Body of pancreas (tissue), 4 donors: ENCODE results near the gene CDH16. TPM values are rescaled to one million over a fixed set of nuclear protein-coding genes. Genes with fewer than 3 reads are reported as not detected.

ENCODE experiments used
- ATAC-seq: fragments of 150-250 bp; one replicate; pipeline ENCODE4 v1.9.1; 2016
- DNase-seq, 4 donors: peaks; one replicate each; pipeline ENCODE4 v3.0.0-alpha.2; 2019
- H3K27ac ChIP-seq, 4 donors: fragments of 200-600 bp; sonication (generic); 1 replicate in 3 of 4; 2 replicates in 1 of 4; pipeline versions ENCODE4 v1.5.1 to v1.6.1; 2016 to 2019; ENCODE audit warnings: mild to moderate bottlenecking in 1 of 4, mixed read lengths in 1 of 4, moderate library complexity in 1 of 4
- H3K27me3 ChIP-seq, 2 donors: fragments of 200-600 bp; sonication (generic); one replicate each; pipeline ENCODE4 v1.6.0; 2016; ENCODE audit warnings: mild to moderate bottlenecking in 1 of 2
- H3K36me3 ChIP-seq, 2 donors: fragments of 200-600 bp; sonication (generic); replicated peaks in 1 of 2; 2 replicates each; pipeline ENCODE4 v1.5.1; 2016; ENCODE audit warnings: low read depth in 2 of 2; ENCODE audit not compliant: insufficient read depth in 1 of 2
- H3K4me1 ChIP-seq: fragments of 200-600 bp; sonication (generic); one replicate; pipeline ENCODE4 v1.6.0; 2016
- H3K4me3 ChIP-seq, 2 donors: fragments of 200-600 bp; sonication (generic); 1 replicate in 1 of 2; 2 replicates in 1 of 2; pipeline ENCODE4 v1.5.1; 2016 to 2019
- H3K9me3 ChIP-seq, 3 donors: fragments of 200-600 bp; sonication (generic); 1 replicate in 2 of 3; 2 replicates in 1 of 3; pipeline ENCODE4 v1.5.1; 2016
- CTCF ChIP-seq, 7 experiments: fragments of 450-650 bp in 4 of 7; fragments of 200-600 bp in 3 of 7; sonication (generic) in 3 of 7; IDR thresholded peaks; one replicate each; pipeline ENCODE4 v1.5.1; 2016 to 2019; ENCODE audit warnings: antibody characterized with exemption in 7 of 7
- POLR2A ChIP-seq, 3 donors: fragments of 450-650 bp; IDR thresholded peaks; one replicate each; pipeline ENCODE4 v1.6.1; 2016; ENCODE audit warnings: antibody characterized with exemption in 3 of 3, mild to moderate bottlenecking in 2 of 3
- WGBS, 2 donors: methylation state at CpG; one replicate each; pipeline ENCODE4 v1.1.5; 2017; 5-methylcytosine and 5-hydroxymethylcytosine counted together
- intact Hi-C: fragments of 100-400 bp; cut with DNase I; formaldehyde crosslinking; loops from one replicate; pipeline ENCODE4 v1.15.1; 2023
- total RNA-seq, 2 donors: library from RNA; depleted of rRNA; stranded (reverse); fragments of >200 nt; gene quantifications; one replicate each; pipeline ENCODE4 v1.1.0, GENCODE V29; 2016

Gene CDH16
- total RNA-seq, 2 donors from 2014 or later = not detected

GRCh38 chr16:66863707-66864106 is 55.0 kb downstream of the CDH16 start:
- no peak overlapping the region for H3K4me3 ChIP-seq
- no peaks in the 10 kb centered on the region for H3K9me3 ChIP-seq
- no peak for DNase-seq
- H3K36me3 ChIP-seq = no peaks in the 10 kb centered on the region
- no peak for TF ChIP-seq POLR2A (IDR thresholded peaks at IDR 0.05)
- TF ChIP-seq CTCF (IDR thresholded peaks at IDR 0.05) = no peak
- ATAC-seq = no peak
- no peaks in the 10 kb centered on the region for H3K27me3 ChIP-seq
- intact Hi-C loops = loop anchor here (10.0 kb wide), 1 partner anchor 259 kb away; the partner anchor contains the start of gene CMTM3
- no peaks in the 10 kb centered on the region for H3K4me1 ChIP-seq
- H3K27ac ChIP-seq = no peak overlapping the region

GRCh38 chr16:66862023-66862520 is 56.6 kb downstream of the CDH16 start:
- TF ChIP-seq CTCF (IDR thresholded peaks at IDR 0.05) = no peak
- no peak for TF ChIP-seq POLR2A (IDR thresholded peaks at IDR 0.05)
- ATAC-seq = no peak
- Histone ChIP-seq H3K9me3 (no peaks in the 10 kb centered on the region), H3K36me3 (no peaks in the 10 kb centered on the region), H3K27ac (no peak overlapping the region), H3K4me1 (no peaks in the 10 kb centered on the region), H3K4me3 (no peak overlapping the region), H3K27me3 (no peaks in the 10 kb centered on the region)
- intact Hi-C loops = loop anchor here (10.0 kb wide), 1 partner anchor 257 kb away; the partner anchor contains the start of gene CMTM3
- 69 to 87% methylated on average over 3 to 8 of the region's 8 CpGs for WGBS, 2 donors
- DNase-seq = no peak

- Histone ChIP-seq H3K4me3 (no peak overlapping the region), H3K4me1 (no peaks in the 10 kb centered on the region), H3K9me3 (no peaks in the 10 kb centered on the region), H3K27me3 (no peaks in the 10 kb centered on the region), H3K36me3 (no peaks in the 10 kb centered on the region), H3K27ac (no peak overlapping the region)
- TF ChIP-seq CTCF (IDR thresholded peaks at IDR 0.05) (no peak), POLR2A (IDR thresholded peaks at IDR 0.05) (no peak)
- WGBS, 2 donors = 93 to 100% methylated on average over 1 to 3 of the region's 3 CpGs
- no peak for ATAC-seq
- DNase-seq = no peak
- intact Hi-C loops = loop anchor here (10.0 kb wide), 1 partner anchor 255 kb away; the partner anchor contains the start of gene CMTM3
These were observed 59.2 kb downstream of the CDH16 start for GRCh38 chr16:66859397-66860068.

GRCh38 chr16:66858740-66859396 is 59.8 kb downstream of the CDH16 start:
- Histone ChIP-seq H3K27me3 (no peaks in the 10 kb centered on the region), H3K4me3 (no peak overlapping the region), H3K36me3 (no peaks in the 10 kb centered on the region), H3K27ac (no peak overlapping the region), H3K4me1 (no peaks in the 10 kb centered on the region), H3K9me3 (no peaks in the 10 kb centered on the region)
- intact Hi-C loops = no loop called here
- no peak for ATAC-seq
- DNase-seq = peak in 2 of 4 donors; percentile 23 to 47
- TF ChIP-seq CTCF (IDR thresholded peaks at IDR 0.05) = no peak
- TF ChIP-seq POLR2A (IDR thresholded peaks at IDR 0.05) = no peak
- WGBS, 2 donors = 50 to 58% methylated on average over 4 of the region's 4 CpGs

Other genes starting within 250 kb of the CDH16 start
- gene CMTM4, start 222.1 kb downstream of the CDH16 start, total RNA-seq = 10 to 100 TPM; 35.9 to 36.6 TPM
- 100 to 1,000 TPM in 1 of 2 donors, 10 to 100 TPM in 1; 87.3 to 109 TPM for gene DYNC1LI2, start 167.3 kb downstream of the CDH16 start, total RNA-seq
- gene TERB1, start 117.3 kb downstream of the CDH16 start, total RNA-seq = not detected
- gene NAE1, start 87.9 kb downstream of the CDH16 start, total RNA-seq = 10 to 100 TPM; 25.7 to 34.6 TPM
- gene CA7, start 74.5 kb downstream of the CDH16 start, total RNA-seq = not detected
- 1 to 10 TPM; 4.4 to 6.9 TPM for gene PDP2, start 38.4 kb downstream of the CDH16 start, total RNA-seq
- 1 to 10 TPM in 1 of 2 donors, not detected in 1; 8.3 TPM for gene RRAD, start 6.7 kb upstream of the CDH16 start, total RNA-seq
- 10 to 100 TPM in 1 of 2 donors, 1 to 10 TPM in 1; 7.6 to 15.3 TPM for gene CIAO2B, start 15.5 kb upstream of the CDH16 start, total RNA-seq
- gene CES2, start 16.6 kb upstream of the CDH16 start, total RNA-seq = 10 to 100 TPM; 24.9 to 29.3 TPM
- 1 to 10 TPM; 5.2 to 5.6 TPM for gene CES3, start 42.4 kb upstream of the CDH16 start, total RNA-seq
- 10 to 100 TPM; 10.9 to 16.5 TPM for gene CES4A, start 69.7 kb upstream of the CDH16 start, total RNA-seq
- gene CBFB, start 110.3 kb upstream of the CDH16 start, total RNA-seq = 10 to 100 TPM; 28.0 to 41.9 TPM
- 10 to 100 TPM in 1 of 2 donors, 1 to 10 TPM in 1; 7.8 to 18.5 TPM for gene PHAF1, start 191.1 kb upstream of the CDH16 start, total RNA-seq
- 1 to 10 TPM; 8.3 to 9.9 TPM for gene B3GNT9, start 232.1 kb upstream of the CDH16 start, total RNA-seq
- gene TRADD, start 241.0 kb upstream of the CDH16 start, total RNA-seq = 10 to 100 TPM; 25.7 to 25.9 TPM
- 100 to 1,000 TPM in 1 of 2 donors, 10 to 100 TPM in 1; 73.9 to 104 TPM for gene FBXL8, start 241.1 kb upstream of the CDH16 start, total RNA-seq
- 100 to 1,000 TPM in 1 of 2 donors, 10 to 100 TPM in 1; 76.8 to 352 TPM for gene HSF4, start 245.9 kb upstream of the CDH16 start, total RNA-seq